Measurements from ENCODE around the gene UNC79.

Gene UNC79

DNA sequence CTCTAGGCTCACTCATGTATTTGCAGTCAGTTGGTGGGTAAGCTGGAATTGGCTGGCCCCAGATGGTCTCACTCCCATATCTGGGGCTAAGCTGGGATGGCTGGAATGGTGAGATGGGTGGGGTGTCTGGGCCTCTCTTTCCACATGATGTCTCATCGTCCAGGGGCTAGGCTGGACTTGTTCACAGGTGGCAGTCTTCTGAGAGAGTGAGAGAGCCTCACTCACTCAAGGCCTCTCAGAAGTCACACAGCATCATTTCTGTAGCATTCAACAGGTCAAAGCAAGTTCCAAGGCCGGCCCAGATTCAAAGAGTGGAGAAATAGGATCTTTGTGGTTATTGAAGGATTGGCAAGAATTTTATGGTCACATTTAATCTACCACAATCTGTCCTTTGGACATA, 102.7 kb downstream of the UNC79 start:
- TF ChIP-seq, protein P1, sequence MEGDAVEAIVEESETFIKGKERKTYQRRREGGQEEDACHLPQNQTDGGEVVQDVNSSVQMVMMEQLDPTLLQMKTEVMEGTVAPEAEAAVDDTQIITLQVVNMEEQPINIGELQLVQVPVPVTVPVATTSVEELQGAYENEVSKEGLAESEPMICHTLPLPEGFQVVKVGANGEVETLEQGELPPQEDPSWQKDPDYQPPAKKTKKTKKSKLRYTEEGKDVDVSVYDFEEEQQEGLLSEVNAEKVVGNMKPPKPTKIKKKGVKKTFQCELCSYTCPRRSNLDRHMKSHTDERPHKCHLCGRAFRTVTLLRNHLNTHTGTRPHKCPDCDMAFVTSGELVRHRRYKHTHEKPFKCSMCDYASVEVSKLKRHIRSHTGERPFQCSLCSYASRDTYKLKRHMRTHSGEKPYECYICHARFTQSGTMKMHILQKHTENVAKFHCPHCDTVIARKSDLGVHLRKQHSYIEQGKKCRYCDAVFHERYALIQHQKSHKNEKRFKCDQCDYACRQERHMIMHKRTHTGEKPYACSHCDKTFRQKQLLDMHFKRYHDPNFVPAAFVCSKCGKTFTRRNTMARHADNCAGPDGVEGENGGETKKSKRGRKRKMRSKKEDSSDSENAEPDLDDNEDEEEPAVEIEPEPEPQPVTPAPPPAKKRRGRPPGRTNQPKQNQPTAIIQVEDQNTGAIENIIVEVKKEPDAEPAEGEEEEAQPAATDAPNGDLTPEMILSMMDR (conservative IDR thresholded peaks at IDR 0.05; ENCODE audit: low read depth, low read length) = no peak
- DNase-seq (ENCODE audit: low read depth) = no peak
- H3K4me3 ChIP-seq (ENCODE audit: low read depth, low read length) = no peak overlapping the region

DNA sequence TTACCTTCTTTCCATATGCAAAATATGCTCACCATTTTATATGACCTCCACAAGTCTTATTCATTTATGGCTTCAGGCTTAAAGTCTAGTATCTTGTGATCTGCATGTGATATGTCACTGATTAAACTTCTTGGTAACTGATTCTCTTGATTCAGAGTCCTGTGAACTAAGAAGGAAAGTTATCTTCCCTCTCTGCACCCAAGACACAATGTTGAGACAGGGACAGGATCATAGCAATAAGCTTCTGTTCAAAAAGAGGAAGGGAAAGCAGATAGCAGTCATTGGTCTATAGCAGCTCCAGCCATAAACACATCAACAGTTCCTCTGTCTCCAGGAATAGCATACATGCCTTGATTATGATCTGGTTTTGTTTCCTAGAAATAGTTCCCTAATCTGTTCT, 103.1 kb downstream of the UNC79 start:
- TF ChIP-seq, protein P1 (conservative IDR thresholded peaks at IDR 0.05; ENCODE audit: low read depth, low read length) = no peak
- H3K4me3 ChIP-seq (ENCODE audit: low read depth, low read length) = no peak overlapping the region
- no peak for DNase-seq (ENCODE audit: low read depth)

DNA sequence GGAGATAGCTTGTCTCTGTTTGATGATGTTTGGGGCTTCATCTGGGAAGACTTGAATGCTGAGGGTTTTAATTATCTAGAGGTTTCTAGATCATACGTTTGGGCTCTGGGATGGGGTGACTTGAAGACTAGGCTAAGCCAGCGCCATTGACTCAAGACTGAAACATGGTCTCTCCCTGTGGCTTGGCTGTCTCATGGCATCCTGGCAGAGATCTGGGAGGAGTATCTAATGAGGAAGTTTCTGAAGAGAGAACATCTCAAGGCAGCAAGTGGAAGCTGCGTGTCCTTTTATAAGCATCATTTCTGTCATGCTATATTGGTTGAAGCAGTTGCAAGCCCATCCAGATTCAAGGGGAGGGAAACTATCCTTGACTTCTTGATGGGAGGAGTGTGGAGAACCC, 104.8 kb downstream of the UNC79 start:
- TF ChIP-seq, protein P1 (conservative IDR thresholded peaks at IDR 0.05; ENCODE audit: low read depth, low read length) = no peak
- no peak for DNase-seq (ENCODE audit: low read depth)
- H3K4me3 ChIP-seq (ENCODE audit: low read depth, low read length) = no peak overlapping the region

DNA sequence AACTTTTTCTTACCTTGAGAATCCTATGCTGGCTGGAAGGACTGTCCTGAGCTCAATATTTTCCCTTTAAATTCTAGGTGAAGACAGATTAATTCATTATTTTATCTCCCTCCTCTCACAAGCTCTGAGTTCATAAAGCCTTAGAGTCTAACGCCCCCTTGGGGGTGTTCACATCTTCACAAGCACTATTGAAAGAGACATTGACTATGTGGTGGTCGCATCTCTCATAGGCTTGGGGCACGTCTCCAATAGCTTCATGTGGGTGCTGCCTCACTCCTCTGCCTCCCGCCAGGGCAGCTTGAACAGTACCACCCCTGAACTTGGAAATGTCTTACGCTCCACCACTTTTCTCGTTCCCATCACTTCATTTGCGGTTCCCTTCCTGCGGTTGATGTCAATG, 106.2 kb downstream of the UNC79 start:
- no peak overlapping the region for H3K4me3 ChIP-seq (ENCODE audit: low read depth, low read length)
- peak; percentile 14 for DNase-seq (ENCODE audit: low read depth)
- TF ChIP-seq, protein P1 (conservative IDR thresholded peaks at IDR 0.05; ENCODE audit: low read depth, low read length) = no peak

DNA sequence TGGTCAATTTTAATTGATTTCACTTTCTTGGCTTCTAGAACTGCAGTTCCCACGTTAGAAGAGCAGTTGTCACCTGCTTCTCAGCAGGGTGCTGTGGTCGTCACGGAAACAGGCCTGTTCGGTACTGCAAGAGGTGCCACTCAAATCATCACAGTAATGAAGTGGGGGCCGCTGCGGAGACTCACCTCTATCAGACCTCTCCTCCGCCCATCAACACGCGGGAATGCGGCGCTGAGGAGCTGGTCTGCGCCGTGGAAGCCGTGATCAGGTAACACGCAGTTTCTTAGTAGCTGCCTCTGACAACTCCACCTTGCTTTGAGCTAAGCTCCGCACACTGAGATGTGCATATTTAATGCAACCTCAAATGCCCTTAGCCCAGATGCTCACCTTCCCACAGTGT, 107.2 kb downstream of the UNC79 start:
- DNase-seq (ENCODE audit: low read depth) = no peak
- TF ChIP-seq, protein P1 (conservative IDR thresholded peaks at IDR 0.05; ENCODE audit: low read depth, low read length) = no peak
- H3K4me3 ChIP-seq (ENCODE audit: low read depth, low read length) = no peak overlapping the region

DNA sequence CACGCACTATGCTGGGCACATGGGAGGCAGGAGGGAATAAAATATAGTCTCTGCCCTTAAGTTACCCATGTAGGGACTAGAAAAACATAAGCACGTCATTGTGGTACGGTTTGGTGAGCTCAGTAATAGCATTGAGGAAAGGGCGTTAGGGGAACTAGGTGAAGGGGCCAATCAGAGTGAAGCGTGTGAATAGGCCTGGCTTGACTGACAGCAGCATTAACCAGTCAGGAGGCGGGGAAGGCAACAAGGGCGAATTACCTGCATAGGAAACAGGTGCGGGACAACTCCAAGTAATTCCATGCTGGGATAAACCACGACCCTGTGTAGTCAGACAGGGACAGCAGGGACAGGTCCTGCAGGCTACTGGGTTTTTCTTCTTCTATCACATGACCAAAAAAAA, 107.7 kb downstream of the UNC79 start:
- peak; percentile 2 for DNase-seq (ENCODE audit: low read depth)
- no peak overlapping the region for H3K4me3 ChIP-seq (ENCODE audit: low read depth, low read length)
- TF ChIP-seq, protein P1 (conservative IDR thresholded peaks at IDR 0.05; ENCODE audit: low read depth, low read length) = no peak

DNA sequence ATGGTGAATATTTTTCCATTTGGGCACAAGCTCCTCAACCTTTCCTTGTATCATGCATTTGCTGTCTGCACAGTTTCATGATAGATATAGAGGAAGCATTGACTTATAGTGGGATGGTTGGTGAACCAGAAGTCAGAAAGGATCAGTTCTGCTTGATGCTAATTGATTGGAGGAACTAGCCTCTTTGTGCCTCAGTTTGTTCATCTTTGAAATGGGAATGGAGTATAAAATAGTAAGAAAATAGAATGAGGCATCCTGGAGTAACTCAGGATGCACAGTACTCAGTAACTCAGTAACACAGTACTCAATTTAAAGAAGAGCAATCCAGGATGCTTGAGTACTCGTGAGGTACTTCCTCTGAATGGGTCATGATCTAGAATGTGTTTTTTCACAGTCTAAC, 109.5 kb downstream of the UNC79 start:
- no peak overlapping the region for H3K4me3 ChIP-seq (ENCODE audit: low read depth, low read length)
- no peak for DNase-seq (ENCODE audit: low read depth)
- TF ChIP-seq, protein P1 (conservative IDR thresholded peaks at IDR 0.05; ENCODE audit: low read depth, low read length) = no peak
